ENCODE data around the gene C19orf81. TPM values are rescaled to one million over a fixed set of nuclear protein-coding genes. Genes with fewer than 3 reads are reported as not detected.

The C19orf81 gene
- total and polyA plus RNA-seq, 9 of the 15 experiments (the other 6 are each of a cell fraction or from before 2014, with no cell fraction given): 2.5 to 42.9 (median 33.0) TPM; not detected in 4

- TF ChIP-seq E2F6 (IDR thresholded peaks at IDR 0.05; ENCODE audit: borderline replicate concordance in 1 of 2, extremely low read depth in 1 of 2, insufficient read depth in 1 of 2, insufficient read length in 1 of 2, low read depth in 1 of 2, low read length in 1 of 2, poor library complexity in 1 of 2, severe bottlenecking in 1 of 2): peak; percentile 39 to 64
- TF ChIP-seq ZBTB12 (CRISPR knock-in tag; IDR thresholded peaks at IDR 0.05): peak; percentile 50; the same call in 1 of the 2 replicates
- TF ChIP-seq CXXC5 (CRISPR knock-in tag; IDR thresholded peaks at IDR 0.05): peak; percentile 63
- 0 out of 2 replicates have a peak, but pooled peaks have one; percentile 47 for TF ChIP-seq CC2D1A (IDR thresholded peaks at IDR 0.05)
- peak; percentile 98 for TF ChIP-seq ZBTB33 (CRISPR knock-in tag; IDR thresholded peaks at IDR 0.05)
- peak; percentile 92 for TF ChIP-seq RFX5 (IDR thresholded peaks at IDR 0.05; ENCODE audit: low read depth, low read length)
- TF ChIP-seq TFAP4 (CRISPR knock-in tag; IDR thresholded peaks at IDR 0.05; ENCODE audit: borderline replicate concordance): peak; percentile 34; the same call in 1 of the 2 replicates
- TF ChIP-seq E2F1 (CRISPR knock-in tag; IDR thresholded peaks at IDR 0.05): 0 out of 2 replicates have a peak, but pooled peaks have one; percentile 37
- peak in 1 of 2 experiments; percentile 13; a peak in 1 of 4 replicates for TF ChIP-seq RAD21 (CRISPR knock-in tag; conservative IDR thresholded peaks at IDR 0.05 in 1 of 2, IDR thresholded peaks at IDR 0.05 in 1 of 2)
- peak; percentile 91 for TF ChIP-seq NFATC3 (IDR thresholded peaks at IDR 0.05)
- TF ChIP-seq MAX (CRISPR knock-in tag; IDR thresholded peaks at IDR 0.05): peak; percentile 43
- peak; percentile 69; the same call in 1 of the 2 replicates for TF ChIP-seq SNIP1 (IDR thresholded peaks at IDR 0.05; ENCODE audit: low read depth)
Observed at GRCh38 chr19:50606059-50606836, 43.0 kb upstream of the C19orf81 start (continued).

All from K562 (cell line).